GM23338 (cell line): ENCODE results near the gene GPHN. TPM values are rescaled to one million over a fixed set of nuclear protein-coding genes. Genes with fewer than 3 reads are reported as not detected.

ENCODE experiments used
- ATAC-seq: fragments of 200-7000 bp; cut with Tn5 transposase; 3 replicates; pipeline ENCODE4 v1.9.1; 2020
- DNase-seq: peaks from one replicate; pipeline ENCODE4 v3.0.0-alpha.2; 2015; ENCODE audit warnings: low spot score
- H2AFZ ChIP-seq: fragments of 200-600 bp; sonication (generic); 2 replicates; pipeline ENCODE4 v1.8.0; 2016; ENCODE audit warnings: antibody characterized with exemption, mild to moderate bottlenecking, moderate library complexity
- H3F3A ChIP-seq: fragments of 200-600 bp; sonication (generic); replicated peaks from 2 replicates; pipeline ENCODE4 v1.8.0; 2017; ENCODE audit warnings: antibody characterized with exemption, mixed run types, low read depth
- H3K27ac ChIP-seq: fragments of 200-600 bp; sonication (generic); 2 replicates; pipeline ENCODE4 v1.6.1; 2016; ENCODE audit warnings: low read depth
- H3K27me3 ChIP-seq: fragments of 200-600 bp; sonication (generic); 2 replicates; pipeline ENCODE4 v1.8.0; 2016; ENCODE audit warnings: mild to moderate bottlenecking, mixed run types, moderate library complexity; ENCODE audit not compliant: insufficient read depth
- H3K36me3 ChIP-seq: fragments of 200-600 bp; sonication (generic); 2 replicates; pipeline ENCODE4 v1.8.0; 2016; ENCODE audit warnings: mild to moderate bottlenecking; ENCODE audit not compliant: insufficient read depth
- H3K4me1 ChIP-seq: fragments of 200-600 bp; sonication (generic); 2 replicates; pipeline ENCODE4 v1.8.0; 2016; ENCODE audit warnings: mild to moderate bottlenecking, moderate library complexity; ENCODE audit not compliant: insufficient read depth
- H3K4me2 ChIP-seq: fragments of 200-600 bp; sonication (generic); 2 replicates; pipeline ENCODE4 v1.7.1; 2017; ENCODE audit warnings: mixed run types
- H3K4me3 ChIP-seq: fragments of 200-600 bp; sonication (generic); 2 replicates; pipeline ENCODE4 v1.6.1; 2016; ENCODE audit warnings: mixed run types
- H3K79me2 ChIP-seq: fragments of 200-600 bp; sonication (generic); replicated peaks from 2 replicates; pipeline ENCODE4 v1.8.0; 2017; ENCODE audit warnings: mild to moderate bottlenecking; ENCODE audit not compliant: insufficient read depth
- H3K9me2 ChIP-seq: fragments of 200-600 bp; sonication (generic); 2 replicates; pipeline ENCODE4 v1.8.0; 2017; ENCODE audit not compliant: insufficient read depth
- H4K20me1 ChIP-seq: fragments of 200-600 bp; sonication (generic); replicated peaks from 2 replicates; pipeline ENCODE4 v1.8.0; 2017; ENCODE audit warnings: mild to moderate bottlenecking; ENCODE audit not compliant: insufficient read depth
- H3K27ac Mint-ChIP-seq: 2 replicates; pipeline ENCODE4 v1.8.0; 2020; ENCODE audit warnings: inconsistent platforms, mild to moderate bottlenecking, moderate library complexity, mixed read lengths
- H3K27me3 Mint-ChIP-seq: 3 replicates; pipeline ENCODE4 v1.8.0; 2022; ENCODE audit warnings: low read depth, mild to moderate bottlenecking, moderate library complexity, mixed read lengths, inconsistent platforms; ENCODE audit not compliant: insufficient read depth, poor library complexity
- H3K36me3 Mint-ChIP-seq: 3 replicates; pipeline ENCODE4 v1.8.0; 2021; ENCODE audit warnings: low read depth, mild to moderate bottlenecking, inconsistent platforms, moderate library complexity, mixed read lengths
- H3K4me1 Mint-ChIP-seq: 3 replicates; pipeline ENCODE4 v1.8.0; 2020; ENCODE audit warnings: mild to moderate bottlenecking, inconsistent platforms, mixed read lengths
- H3K4me3 Mint-ChIP-seq: 3 replicates; pipeline ENCODE4 v1.8.0; 2021; ENCODE audit warnings: moderate library complexity, mild to moderate bottlenecking, inconsistent platforms, mixed read lengths
- H3K9me3 Mint-ChIP-seq: 3 replicates; pipeline ENCODE4 v1.8.0; 2020; ENCODE audit warnings: moderate library complexity, mild to moderate bottlenecking, inconsistent platforms, mixed read lengths
- STAT1 ChIP-seq: IDR thresholded peaks from one replicate; pipeline ENCODE4 v1.6.1; 2016; ENCODE audit warnings: antibody characterized with exemption; ENCODE audit not compliant: unreplicated experiment
- ZNF331 ChIP-seq: fragments of 250-450 bp; sonication (Bioruptor Pico); IDR thresholded peaks from 2 replicates; pipeline ENCODE4 v1.5.0; 2020; ENCODE audit warnings: low read depth, mild to moderate bottlenecking, moderate library complexity
- ZNF462 ChIP-seq: fragments of 250-450 bp; sonication (Bioruptor Pico); IDR thresholded peaks from 2 replicates; pipeline ENCODE4 v1.5.0; 2020; ENCODE audit warnings: mild to moderate bottlenecking, moderate library complexity
- polyA plus RNA-seq: library from polyadenylated mRNA; unstranded; fragments of >200 nt; fragmentation: Nextera tagmentation; extraction: Ambion mirVana; gene quantifications from 2 replicates; pipeline ENCODE4 v1.2.1, GENCODE V29; 2016
- total RNA-seq: library from RNA; depleted of rRNA; stranded (reverse); fragments of >200 nt; shearing (Covaris generic); gene quantifications from 2 replicates; pipeline ENCODE4 v1.2.3, GENCODE V29; 2014

Gene GPHN
- total and polyA plus RNA-seq, 2 experiments from 2014 or later, result 17.6 to 20.6 TPM

- TF ChIP-seq ZNF331 (CRISPR knock-in tag) (no peak), ZNF462 (CRISPR knock-in tag) (no peak), STAT1 (no peak)
Observed at GRCh38 chr14:67207810-67208209, 699.9 kb downstream of the GPHN start (continued).

- H3F3A ChIP-seq, result no peaks in the 10 kb centered on the region
- no peaks in the 10 kb centered on the region for H3K9me2 ChIP-seq
- H3K4me3 Mint-ChIP-seq, result no peak overlapping the region
- H3K79me2 ChIP-seq, result no peaks in the 10 kb centered on the region
- H3K4me1 Mint-ChIP-seq, result no peaks in the 10 kb centered on the region
- H3K36me3 Mint-ChIP-seq, result no peaks in the 10 kb centered on the region
- TF ChIP-seq STAT1, result no peak
- TF ChIP-seq ZNF462 (CRISPR knock-in tag), result no peak
- H3K4me1 ChIP-seq, result no peaks in the 10 kb centered on the region
- no peaks in the 10 kb centered on the region for H3K27me3 ChIP-seq
- H3K27ac ChIP-seq, result no peak overlapping the region
- no peak overlapping the region; the same call in 1 of the 2 replicates for H3K27ac Mint-ChIP-seq
- no peak overlapping the region for H2AFZ ChIP-seq
- H3K36me3 ChIP-seq, result no peaks in the 10 kb centered on the region
- H3K4me2 ChIP-seq, result no peak overlapping the region
- H3K9me3 Mint-ChIP-seq, result no peaks in the 10 kb centered on the region
- DNase-seq (no peak), ATAC-seq (no peak)
- peaks cover 2% of the 10 kb centered on the region for H3K27me3 Mint-ChIP-seq
- H3K4me3 ChIP-seq, result no peak overlapping the region
- H4K20me1 ChIP-seq, result no peaks in the 10 kb centered on the region
Observed at GRCh38 chr14:67218126-67218525, 710.2 kb downstream of the GPHN start.
